ENCODE results near the gene MKI67.

The MKI67 gene

GRCh38 chr10:128051548-128051947 lies 74.7 kb downstream of the MKI67 start:
- Histone ChIP-seq H3K27me3 (ENCODE audit: insufficient read depth, low read length) (peaks cover 2% of the 10 kb centered on the region), H3K4me1 (ENCODE audit: insufficient read depth, low read length) (no peaks in the 10 kb centered on the region), H3K4me3 (ENCODE audit: low read length) (no peak overlapping the region), H2AFZ (ENCODE audit: low read depth, low read length) (no peak overlapping the region), H3K36me3 (ENCODE audit: insufficient read depth, low read length) (no peaks in the 10 kb centered on the region), H3K9me3 (ENCODE audit: low read length) (no peaks in the 10 kb centered on the region)

DNA sequence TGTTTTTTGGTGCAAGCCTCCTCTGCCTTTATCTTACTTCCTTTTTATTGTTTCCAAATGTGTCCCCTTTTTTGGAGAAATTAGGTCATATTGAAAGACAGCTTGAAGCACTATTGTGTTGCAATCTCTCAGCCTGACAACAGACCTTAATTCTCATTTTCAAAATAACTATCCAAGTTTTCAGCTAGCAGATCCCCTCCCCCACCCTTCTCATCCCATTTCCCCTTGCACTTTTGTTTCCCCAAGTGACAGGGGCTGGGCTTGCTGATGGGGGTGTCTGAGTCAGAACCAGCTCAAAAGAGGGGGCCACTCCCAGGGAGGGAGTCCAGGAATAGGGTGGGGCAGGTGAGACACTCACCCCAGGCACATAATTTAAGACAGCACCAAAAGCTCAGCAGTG lies 75.3 kb downstream of the MKI67 start:
- Histone ChIP-seq H3K27me3 (ENCODE audit: insufficient read depth, low read length) (peaks cover 2% of the 10 kb centered on the region), H2AFZ (ENCODE audit: low read depth, low read length) (no peak overlapping the region), H3K4me3 (ENCODE audit: low read length) (no peak overlapping the region), H3K4me1 (ENCODE audit: insufficient read depth, low read length) (no peaks in the 10 kb centered on the region), H3K9me3 (ENCODE audit: low read length) (no peaks in the 10 kb centered on the region), H3K36me3 (ENCODE audit: insufficient read depth, low read length) (no peaks in the 10 kb centered on the region)

- H3K4me1 ChIP-seq (ENCODE audit: insufficient read depth, low read length), result no peaks in the 10 kb centered on the region
- H3K36me3 ChIP-seq (ENCODE audit: insufficient read depth, low read length), result no peaks in the 10 kb centered on the region
- H3K27me3 ChIP-seq (ENCODE audit: insufficient read depth, low read length), result peaks cover 2% of the 10 kb centered on the region
- no peaks in the 10 kb centered on the region for H3K9me3 ChIP-seq (ENCODE audit: low read length)
- no peak overlapping the region for H2AFZ ChIP-seq (ENCODE audit: low read depth, low read length)
- no peak overlapping the region for H3K4me3 ChIP-seq (ENCODE audit: low read length)
These were observed 76.1 kb downstream of the MKI67 start for GRCh38 chr10:128050121-128050516.

DNA sequence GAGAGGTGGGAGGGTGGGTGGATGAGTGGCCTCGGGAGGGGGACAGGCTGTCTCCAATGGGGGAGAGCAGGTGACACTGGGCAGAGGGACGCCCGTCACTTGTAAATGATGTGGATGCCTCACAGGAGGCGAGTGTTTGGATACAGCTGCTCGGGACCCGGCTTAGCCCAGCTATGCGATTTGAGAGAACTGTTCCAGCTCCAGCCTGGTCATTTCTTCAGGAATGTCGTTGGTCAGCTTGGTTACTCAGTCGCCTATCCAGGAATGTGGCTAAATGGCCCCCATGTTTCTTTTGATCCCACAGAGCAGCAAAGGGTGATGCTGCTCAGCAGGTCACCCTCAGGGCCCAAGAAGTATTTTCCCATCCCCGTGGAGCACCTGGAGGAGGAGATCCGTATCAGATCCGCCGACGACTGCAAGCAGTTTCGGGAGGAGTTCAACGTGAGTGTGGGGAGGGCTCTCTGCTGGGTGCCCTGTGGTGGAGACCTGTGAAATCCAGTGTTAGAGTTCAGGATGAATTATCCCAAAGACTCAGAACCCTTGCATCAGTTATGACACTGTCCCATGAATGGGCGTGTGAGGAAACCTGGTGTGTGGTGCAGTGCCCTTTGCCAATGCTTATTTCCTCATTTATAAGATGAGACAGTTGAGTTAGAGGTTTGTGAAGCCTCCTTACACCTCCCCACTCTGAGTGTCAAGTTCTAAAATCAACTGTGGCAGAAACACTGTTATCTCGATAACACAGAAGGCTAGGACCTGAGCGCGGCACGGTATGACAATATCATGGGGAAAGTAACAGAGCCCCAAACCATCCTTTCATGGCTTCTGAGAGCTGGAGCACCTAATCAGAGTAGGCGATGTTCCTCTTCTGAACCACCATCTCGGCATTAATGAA lies 76.8 kb downstream of the MKI67 start:
- Histone ChIP-seq H3K9me3 (ENCODE audit: low read length) (no peaks in the 10 kb centered on the region), H3K36me3 (ENCODE audit: insufficient read depth, low read length) (no peaks in the 10 kb centered on the region), H2AFZ (ENCODE audit: low read depth, low read length) (no peak overlapping the region), H3K4me1 (ENCODE audit: insufficient read depth, low read length) (no peaks in the 10 kb centered on the region), H3K4me3 (ENCODE audit: low read length) (no peak overlapping the region), H3K27me3 (ENCODE audit: insufficient read depth, low read length) (peaks cover 2% of the 10 kb centered on the region)

GRCh38 chr10:128048819-128049210 lies 77.4 kb downstream of the MKI67 start:
- H3K27me3 ChIP-seq (ENCODE audit: insufficient read depth, low read length), result peaks cover 2% of the 10 kb centered on the region
- no peak overlapping the region for H3K4me3 ChIP-seq (ENCODE audit: low read length)
- H3K36me3 ChIP-seq (ENCODE audit: insufficient read depth, low read length), result no peaks in the 10 kb centered on the region
- no peaks in the 10 kb centered on the region for H3K9me3 ChIP-seq (ENCODE audit: low read length)
- H3K4me1 ChIP-seq (ENCODE audit: insufficient read depth, low read length), result no peaks in the 10 kb centered on the region
- H2AFZ ChIP-seq (ENCODE audit: low read depth, low read length), result no peak overlapping the region

GRCh38 chr10:128047991-128048818 lies 78.0 kb downstream of the MKI67 start:
- H3K9me3 ChIP-seq (ENCODE audit: low read length), result no peaks in the 10 kb centered on the region
- no peaks in the 10 kb centered on the region for H3K4me1 ChIP-seq (ENCODE audit: insufficient read depth, low read length)
- peaks cover 2% of the 10 kb centered on the region for H3K27me3 ChIP-seq (ENCODE audit: insufficient read depth, low read length)
- no peak overlapping the region for H2AFZ ChIP-seq (ENCODE audit: low read depth, low read length)
- H3K36me3 ChIP-seq (ENCODE audit: insufficient read depth, low read length), result no peaks in the 10 kb centered on the region
- H3K4me3 ChIP-seq (ENCODE audit: low read length), result no peak overlapping the region

- Histone ChIP-seq H3K9me3 (ENCODE audit: low read length) (no peaks in the 10 kb centered on the region), H2AFZ (ENCODE audit: low read depth, low read length) (no peak overlapping the region), H3K27me3 (ENCODE audit: insufficient read depth, low read length) (peaks cover 2% of the 10 kb centered on the region), H3K4me3 (ENCODE audit: low read length) (no peak overlapping the region), H3K4me1 (ENCODE audit: insufficient read depth, low read length) (no peaks in the 10 kb centered on the region), H3K36me3 (ENCODE audit: insufficient read depth, low read length) (no peaks in the 10 kb centered on the region)
These were observed 78.9 kb downstream of the MKI67 start for GRCh38 chr10:128047351-128047750.

GRCh38 chr10:128046953-128047290 lies 79.3 kb downstream of the MKI67 start:
- Histone ChIP-seq H3K27me3 (ENCODE audit: insufficient read depth, low read length) (peaks cover 5% of the 10 kb centered on the region), H2AFZ (ENCODE audit: low read depth, low read length) (no peak overlapping the region), H3K9me3 (ENCODE audit: low read length) (no peaks in the 10 kb centered on the region), H3K36me3 (ENCODE audit: insufficient read depth, low read length) (no peaks in the 10 kb centered on the region), H3K4me3 (ENCODE audit: low read length) (no peak overlapping the region), H3K4me1 (ENCODE audit: insufficient read depth, low read length) (no peaks in the 10 kb centered on the region)

All from neuron (in vitro differentiated cells).